Esophagus (tissue), 2 donors: Measurements from ENCODE around the gene MZF1. TPM values are rescaled to one million over a fixed set of nuclear protein-coding genes. Genes with fewer than 3 reads are reported as not detected.

Experiments
- H3K27ac ChIP-seq, 2 donors: one replicate each; pipeline ENCODE4 v1.5.1; 2013; ENCODE audit warnings: low read depth in 2 of 2, mild to moderate bottlenecking in 2 of 2, inconsistent platforms in 1 of 2, low read length in 1 of 2, moderate library complexity in 1 of 2
- H3K27me3 ChIP-seq, 2 donors: one replicate each; pipeline ENCODE4 v1.6.1; 2013; ENCODE audit warnings: low read length in 2 of 2, control low read depth in 1 of 2, mild to moderate bottlenecking in 1 of 2; ENCODE audit not compliant: insufficient read depth in 2 of 2, control insufficient read depth in 1 of 2
- H3K36me3 ChIP-seq, 2 donors: one replicate each; pipeline ENCODE4 v1.6.1; 2013; ENCODE audit warnings: low read length in 1 of 2; ENCODE audit not compliant: control insufficient read depth in 2 of 2, insufficient read depth in 2 of 2
- H3K4me1 ChIP-seq, 2 donors: one replicate each; pipeline ENCODE4 v1.6.1; 2013; ENCODE audit warnings: low read length in 1 of 2; ENCODE audit not compliant: control insufficient read depth in 2 of 2, insufficient read depth in 2 of 2
- H3K4me3 ChIP-seq, 2 donors: one replicate each; pipeline ENCODE4 v1.5.1; 2013; ENCODE audit warnings: low read length in 2 of 2, mild to moderate bottlenecking in 2 of 2, low read depth in 1 of 2, moderate library complexity in 1 of 2
- H3K9me3 ChIP-seq, 2 donors: one replicate each; pipeline ENCODE4 v1.6.1; 2013; ENCODE audit warnings: mild to moderate bottlenecking in 2 of 2, low read depth in 1 of 2, low read length in 1 of 2, moderate library complexity in 1 of 2; ENCODE audit not compliant: control insufficient read depth in 2 of 2, insufficient read depth in 1 of 2
- WGBS, 2 donors: extraction: QIAGEN DNeasy Blood & Tissue Kit; methylation state at CpG; one replicate each; pipeline ENCODE4 v1.1.7; 2013; 5-methylcytosine and 5-hydroxymethylcytosine counted together
- polyA plus RNA-seq, 2 donors: library from polyadenylated mRNA; stranded (reverse); fragments of 200-250 nt; gene quantifications; one replicate each; pipeline ENCODE4 v1.2.3, GENCODE V29; 2013
- donor health status: healthy with polysubstance abuse.
- donor health status: Bipolar disorder and iron deficiency.

MZF1 gene
- polyA plus RNA-seq, 2 donors: 15.3 to 35.9 TPM

DNA sequence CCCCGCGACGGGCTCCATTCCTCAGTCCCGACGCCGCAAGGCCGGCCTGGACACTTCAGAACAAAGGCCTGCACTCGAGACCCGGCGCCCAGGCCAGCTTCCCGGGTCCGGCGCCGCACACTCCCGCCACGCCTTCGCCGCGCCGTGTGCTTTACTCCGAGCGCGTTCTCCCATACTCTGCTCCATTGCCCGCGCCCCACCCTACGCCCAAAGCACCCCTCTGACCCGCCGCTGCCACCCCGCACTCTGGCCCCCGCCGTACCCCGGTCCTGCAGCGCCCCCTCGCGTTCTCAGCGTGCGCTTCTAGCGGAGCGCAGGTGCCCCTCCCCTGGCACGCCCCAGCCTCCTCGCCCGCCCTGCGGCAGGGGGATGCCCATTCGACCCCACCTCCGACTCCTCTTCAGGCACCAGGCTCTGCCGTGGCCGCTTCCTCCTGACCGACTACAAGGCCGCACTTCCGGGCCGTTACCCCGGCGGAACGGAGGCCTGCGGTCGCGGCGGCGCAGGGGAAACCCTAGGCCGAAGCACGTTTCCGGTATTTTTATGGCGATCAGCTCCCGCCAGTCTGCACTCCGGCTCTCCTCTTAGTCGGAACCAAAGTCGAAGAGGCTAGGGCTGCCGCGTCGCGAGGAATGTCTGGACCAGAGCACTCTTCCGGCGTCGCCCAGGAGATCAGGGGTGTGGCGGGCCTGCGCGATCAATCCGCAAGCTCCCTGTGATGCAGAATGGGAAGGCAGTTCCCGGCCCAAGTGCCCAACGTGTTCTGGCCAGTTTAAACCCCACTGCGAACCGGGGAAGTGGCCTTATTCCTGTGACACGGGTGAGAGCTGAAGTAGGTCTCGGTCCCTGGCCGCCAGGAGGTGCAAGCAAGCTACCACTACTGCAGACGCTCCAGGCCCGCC is 53.5 kb downstream of the MZF1 start, which contains the start of gene ZBTB45:
ZBTB45 (minus strand) TSS at position 456 of the 902 bp plus-strand sequence. CDS start 2,137 bp downstream, outside the sequence.
- WGBS, 2 donors: 0 to 1% methylated on average over 86 to 87 of the region's 87 CpGs

DNA sequence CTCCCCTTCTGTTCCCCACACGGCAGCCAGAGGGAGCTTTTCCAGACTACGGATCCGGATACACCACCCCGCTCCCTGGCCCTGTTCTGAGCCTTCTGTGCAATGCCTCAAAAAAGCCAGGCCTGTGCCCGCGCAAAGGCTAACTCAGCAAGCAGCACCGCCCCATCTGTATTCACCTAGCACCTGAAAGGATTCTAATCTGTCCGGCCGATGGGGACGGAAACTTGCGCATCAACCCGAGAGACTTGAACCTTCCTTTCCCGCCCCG is 54.1 kb downstream of the MZF1 start:
- Histone ChIP-seq H3K27ac (peak overlapping the region; percentile 99), H3K9me3 (no peaks in the 10 kb centered on the region), H3K4me1 (peaks cover 17 to 23% of the 10 kb centered on the region in 2 donors), H3K27me3 (no peaks in the 10 kb centered on the region), H3K36me3 (peaks cover 0 to 16% of the 10 kb centered on the region in 2 donors), H3K4me3 (peak overlapping the region; percentile 72 to 92)
- 0 to 1% methylated on average over 14 of the region's 14 CpGs for WGBS, 2 donors

More for the DNA sequence above, 53.5 kb downstream of the MZF1 start, which contains the start of gene ZBTB45:
- H3K4me1 ChIP-seq: peaks cover 14 to 19% of the 10 kb centered on the region in 2 donors
- peak within 1 kb of the TSS; percentile 99 for H3K27ac ChIP-seq
- no peaks in the 10 kb centered on the region for H3K27me3 ChIP-seq
- peak within 1 kb of the TSS; percentile 72 to 92 for H3K4me3 ChIP-seq
- H3K36me3 ChIP-seq: peaks cover 0 to 16% of the 10 kb centered on the region in 2 donors
- H3K9me3 ChIP-seq: no peaks in the 10 kb centered on the region

DNA sequence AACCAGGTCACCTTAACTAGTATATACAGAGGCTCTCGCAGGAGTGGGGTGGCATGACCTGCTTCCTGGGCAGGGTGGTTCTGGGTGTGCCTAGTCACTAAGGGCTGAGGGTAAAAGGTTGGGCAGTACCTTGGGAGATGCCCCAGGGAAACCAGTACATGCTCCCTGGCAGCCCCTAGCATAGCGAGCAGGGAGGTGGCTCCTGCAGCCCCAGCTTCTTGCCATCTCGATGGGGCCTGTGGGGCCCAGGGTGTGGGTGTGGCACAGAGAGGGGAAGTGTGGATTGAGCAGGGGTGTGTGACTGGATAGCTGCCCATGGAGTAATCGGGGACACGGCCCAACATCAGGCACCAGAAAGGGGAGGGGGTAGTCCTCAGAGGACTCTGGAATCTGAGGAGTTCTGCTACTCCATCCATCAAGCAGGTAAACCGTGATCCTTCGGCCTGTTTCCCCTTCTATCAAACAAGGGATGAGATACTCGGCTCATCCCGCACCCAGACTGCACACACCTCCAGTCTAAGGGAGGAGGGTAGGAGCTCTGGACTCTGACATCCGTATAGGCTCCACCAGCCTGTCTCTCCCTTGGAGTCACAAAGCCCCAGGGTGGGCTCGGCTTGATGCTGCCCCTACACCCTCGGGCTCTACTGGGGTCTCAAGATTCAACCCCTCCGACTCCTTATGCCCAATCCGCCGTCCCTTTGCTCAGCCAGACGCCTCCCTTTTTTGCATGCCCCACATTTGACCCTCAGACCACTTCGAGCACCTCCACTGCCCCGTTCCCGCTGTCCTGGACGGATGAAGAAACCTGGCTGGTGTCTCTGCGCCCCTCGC is 54.7 kb downstream of the MZF1 start:
- H3K4me1 ChIP-seq: peaks cover 17 to 28% of the 10 kb centered on the region in 2 donors
- no peaks in the 10 kb centered on the region for H3K9me3 ChIP-seq
- H3K36me3 ChIP-seq: peaks cover 0 to 16% of the 10 kb centered on the region in 2 donors
- H3K27ac ChIP-seq: peak overlapping the region; percentile 99
- no peaks in the 10 kb centered on the region for H3K27me3 ChIP-seq
- H3K4me3 ChIP-seq: peak overlapping the region; percentile 72 to 92
- WGBS, 2 donors: 6 to 10% methylated on average over 22 of the region's 22 CpGs

DNA sequence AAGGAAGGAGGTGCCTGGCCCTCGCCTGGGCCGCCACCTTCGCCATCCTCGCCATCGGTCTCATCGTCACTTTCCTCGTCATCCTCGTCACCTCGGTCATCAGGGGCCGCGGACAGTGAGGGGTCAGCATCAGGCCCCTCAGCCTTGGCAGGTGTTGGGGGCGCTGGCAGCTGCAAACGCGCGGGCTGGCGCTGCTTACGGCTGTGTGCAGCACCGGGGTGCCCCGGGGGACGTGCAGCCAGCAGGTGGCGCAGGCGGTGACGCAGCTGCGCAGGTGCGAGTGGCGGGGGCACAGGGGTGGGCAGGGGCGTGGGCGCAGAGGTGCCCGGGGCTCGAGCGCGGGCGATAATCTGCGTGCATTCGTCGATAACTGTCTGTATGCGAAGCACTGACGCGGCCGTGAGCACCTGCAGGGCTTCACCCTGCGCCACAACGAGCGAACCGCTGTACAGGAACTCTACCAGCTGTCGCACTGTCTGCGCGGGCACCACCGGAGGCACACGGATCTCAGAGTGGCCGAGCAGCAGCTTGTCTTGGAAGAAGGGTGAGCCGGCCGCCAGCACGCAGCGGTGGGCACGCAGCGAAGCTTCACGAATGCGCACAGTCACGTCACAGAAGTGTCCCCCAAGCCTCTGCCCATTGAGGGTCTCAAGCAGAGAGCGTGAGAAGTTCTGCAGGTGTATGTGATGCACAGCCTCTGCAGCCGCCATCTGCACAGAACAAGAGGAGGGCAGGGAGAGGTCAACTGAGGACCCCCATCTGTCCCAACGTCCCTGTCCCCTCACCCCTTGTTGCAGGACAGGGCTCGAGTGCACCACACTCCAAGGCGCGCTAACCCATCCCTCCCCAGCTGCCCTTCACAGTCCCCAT is 55.9 kb downstream of the MZF1 start:
- Histone ChIP-seq H3K4me3 (no peak overlapping the region), H3K4me1 (peaks cover 17 to 34% of the 10 kb centered on the region in 2 donors), H3K27me3 (no peaks in the 10 kb centered on the region), H3K27ac (peak overlapping the region; percentile 99), H3K9me3 (no peaks in the 10 kb centered on the region), H3K36me3 (peaks cover 0 to 16% of the 10 kb centered on the region in 2 donors)
- 89 to 93% methylated on average over 64 to 65 of the region's 65 CpGs for WGBS, 2 donors

DNA sequence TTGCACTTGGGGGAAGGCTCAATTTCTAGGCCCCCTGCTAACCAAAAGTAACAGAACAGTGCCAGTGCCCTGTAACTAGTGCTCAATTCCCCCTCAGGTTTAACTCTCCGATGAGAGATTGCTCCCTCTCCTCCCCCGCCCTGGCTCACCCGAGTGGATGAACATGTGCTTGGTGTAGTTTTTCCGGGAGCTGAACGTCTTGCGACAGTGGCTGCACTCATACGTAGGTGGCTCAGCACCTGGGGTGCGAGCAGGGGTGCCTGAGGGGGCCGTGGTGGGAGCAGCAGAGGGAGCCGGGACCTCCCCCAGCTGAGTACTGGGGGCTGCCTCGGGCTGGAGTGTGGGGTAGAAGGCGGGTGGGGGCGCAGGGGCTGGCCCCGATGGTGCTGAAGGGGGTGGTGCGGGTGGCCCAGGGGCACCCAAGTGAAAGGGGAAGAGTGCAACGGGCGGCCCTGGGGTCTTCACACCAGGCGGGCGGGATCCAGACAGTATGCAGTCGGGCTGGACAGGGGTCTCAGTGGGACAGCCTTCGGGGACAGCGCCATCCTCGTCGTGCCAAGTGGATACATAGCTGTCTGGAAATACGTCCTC is 56.8 kb downstream of the MZF1 start:
- peaks cover 0 to 16% of the 10 kb centered on the region in 2 donors for H3K36me3 ChIP-seq
- 87 to 90% methylated on average over 25 of the region's 25 CpGs for WGBS, 2 donors
- no peaks in the 10 kb centered on the region for H3K9me3 ChIP-seq
- H3K4me1 ChIP-seq: peaks cover 17 to 35% of the 10 kb centered on the region in 2 donors
- H3K27me3 ChIP-seq: no peaks in the 10 kb centered on the region
- H3K27ac ChIP-seq: no peak overlapping the region
- H3K4me3 ChIP-seq: no peak overlapping the region

DNA sequence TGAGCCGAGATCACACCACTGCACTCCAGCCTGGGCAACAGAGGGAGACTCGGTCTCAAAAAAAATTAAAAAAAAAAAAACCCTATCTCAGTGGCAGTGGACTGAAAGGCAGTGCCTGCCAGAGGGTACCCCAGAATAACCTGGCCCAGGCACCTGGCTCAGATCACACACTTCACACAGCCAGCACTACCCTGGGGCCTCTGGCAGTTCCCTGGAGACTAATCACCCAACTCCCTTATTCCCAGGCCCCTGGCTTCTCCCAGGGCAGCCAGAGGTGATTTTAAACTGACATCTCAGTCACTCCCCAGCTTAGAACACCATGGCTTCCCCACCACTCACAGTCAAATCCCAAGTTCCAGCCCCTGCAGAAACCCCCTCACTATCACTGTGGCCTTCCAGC is 57.9 kb downstream of the MZF1 start:
- Histone ChIP-seq H3K4me3 (no peak overlapping the region), H3K27me3 (no peaks in the 10 kb centered on the region), H3K9me3 (no peaks in the 10 kb centered on the region), H3K27ac (no peak overlapping the region), H3K36me3 (peaks cover 0 to 16% of the 10 kb centered on the region in 2 donors), H3K4me1 (peaks cover 17 to 35% of the 10 kb centered on the region in 2 donors)
- 91 to 93% methylated on average over 2 of the region's 2 CpGs for WGBS, 2 donors

DNA sequence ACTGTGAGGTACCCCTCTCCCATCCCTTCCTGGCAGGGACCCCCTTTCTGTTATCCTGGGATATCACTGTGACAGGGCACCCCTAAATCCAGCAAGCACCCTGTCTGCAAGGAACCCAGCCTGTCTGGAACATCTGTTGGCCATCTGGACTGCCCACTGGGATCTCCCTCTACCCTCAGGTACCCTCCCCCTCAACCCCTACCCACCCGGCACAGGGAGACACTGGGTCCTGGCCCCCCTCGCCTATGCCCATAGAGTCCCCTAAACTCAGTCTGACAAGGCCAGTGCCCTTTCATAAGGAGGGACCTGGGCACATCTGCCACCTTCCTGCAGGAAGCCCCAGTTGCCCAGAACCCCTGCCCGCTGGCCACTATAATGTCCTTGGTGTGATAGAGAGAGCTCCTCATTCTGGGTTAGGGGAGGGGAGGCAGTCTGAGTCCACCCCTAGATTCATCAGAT is 58.5 kb downstream of the MZF1 start:
- Histone ChIP-seq H3K36me3 (peaks cover 0 to 16% of the 10 kb centered on the region in 2 donors), H3K4me1 (peaks cover 17 to 35% of the 10 kb centered on the region in 2 donors), H3K27ac (peak overlapping the region in 1 of 2 donors; percentile 54), H3K9me3 (no peaks in the 10 kb centered on the region), H3K4me3 (peak overlapping the region; percentile 28 to 48), H3K27me3 (no peaks in the 10 kb centered on the region)
- 65 to 66% methylated on average over 3 of the region's 3 CpGs for WGBS, 2 donors

DNA sequence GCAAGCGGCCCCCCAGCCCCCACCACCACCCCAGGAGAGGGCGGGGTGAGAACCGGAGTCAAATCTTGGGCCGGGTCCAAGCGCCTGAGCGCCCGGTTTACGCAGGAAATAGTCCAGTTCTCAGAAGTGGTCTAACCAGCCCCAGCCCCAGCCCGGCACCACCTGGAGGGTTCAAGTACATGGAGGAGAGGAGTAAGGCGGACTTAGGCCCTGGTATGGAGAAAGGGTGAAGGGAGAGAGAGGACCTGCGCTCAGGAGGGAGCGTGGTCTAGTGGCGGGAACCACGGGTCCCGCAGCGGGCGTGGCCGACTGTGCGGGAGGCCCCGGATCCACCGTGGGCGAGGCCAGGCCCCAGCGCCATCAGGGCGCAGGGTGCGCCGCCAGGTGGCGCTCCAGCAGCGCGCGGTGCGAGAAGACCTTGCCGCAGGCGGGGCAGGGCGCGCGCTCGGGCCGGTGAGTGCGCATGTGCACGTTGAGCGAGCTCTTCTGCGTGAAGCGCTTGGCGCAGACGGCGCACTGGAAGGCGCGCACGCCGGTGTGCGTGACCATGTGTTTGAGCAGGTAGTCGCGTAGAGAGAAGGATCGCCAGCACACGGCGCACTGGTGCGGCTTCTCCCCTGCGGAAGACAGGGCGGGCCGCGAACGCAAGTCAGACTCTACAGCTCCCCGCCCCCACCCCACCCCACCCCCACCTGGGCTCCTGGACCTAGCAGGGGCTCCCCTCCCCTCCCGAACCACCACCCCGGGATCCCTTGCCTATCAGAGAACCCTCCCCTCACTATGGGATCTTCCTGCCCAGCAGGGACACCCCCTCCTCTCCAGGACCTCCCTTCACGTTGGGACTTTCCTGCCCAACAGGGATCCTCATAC is 59.2 kb downstream of the MZF1 start:
- H3K27me3 ChIP-seq: no peaks in the 10 kb centered on the region
- H3K4me3 ChIP-seq: peak overlapping the region; percentile 28 to 48
- WGBS, 2 donors: 7 to 9% methylated on average over 60 to 66 of the region's 66 CpGs
- peaks cover 0 to 16% of the 10 kb centered on the region in 2 donors for H3K36me3 ChIP-seq
- peak overlapping the region; percentile 49 to 75 for H3K27ac ChIP-seq
- no peaks in the 10 kb centered on the region for H3K9me3 ChIP-seq
- H3K4me1 ChIP-seq: peaks cover 17 to 36% of the 10 kb centered on the region in 2 donors
